SK-N-MC (cell line): Measurements from ENCODE around the gene HES5.

ENCODE experiments used
- EZH2 ChIP-seq: fragments of 200-600 bp; sonication (generic); IDR thresholded peaks from one replicate; pipeline ENCODE4 v1.6.1; 2017; ENCODE audit warnings: antibody characterized with exemption
- POLR2AphosphoS5 ChIP-seq: IDR thresholded peaks from 2 replicates; pipeline ENCODE4 v1.6.1; 2012; ENCODE audit warnings: mild to moderate bottlenecking, low read depth, low read length, borderline replicate concordance

GRCh38 chr1:2479618-2480017 is 50.4 kb downstream of the HES5 start:
- TF ChIP-seq EZH2 (no peak), POLR2AphosphoS5 (no peak)
